Ishikawa (cell line): Measurements from ENCODE around the gene RPAIN.

Experiments
- CEBPB ChIP-seq: IDR thresholded peaks from 2 replicates; pipeline ENCODE4 v1.6.1; 2012
- CREB1 ChIP-seq: IDR thresholded peaks from 2 replicates; pipeline ENCODE4 v1.6.1; 2012; ENCODE audit warnings: low read depth
- EGR1 ChIP-seq: IDR thresholded peaks from 2 replicates; pipeline ENCODE4 v1.6.1; 2012
- EP300 ChIP-seq: IDR thresholded peaks from 2 replicates; pipeline ENCODE4 v1.6.1; 2012; ENCODE audit warnings: borderline replicate concordance
- FOXM1 ChIP-seq: IDR thresholded peaks from 2 replicates; pipeline ENCODE4 v1.6.1; 2012; ENCODE audit warnings: low read depth, borderline replicate concordance
- NFIC ChIP-seq: IDR thresholded peaks from 2 replicates; pipeline ENCODE4 v1.6.1; 2012
- RAD21 ChIP-seq: IDR thresholded peaks from 2 replicates; pipeline ENCODE4 v1.6.1; 2012; ENCODE audit warnings: low read depth
- TAF1 ChIP-seq: IDR thresholded peaks from 2 replicates; pipeline ENCODE4 v1.6.1; 2012; ENCODE audit warnings: low read depth, mild to moderate bottlenecking
- TCF12 ChIP-seq: IDR thresholded peaks from 2 replicates; pipeline ENCODE4 v1.6.1; 2012; ENCODE audit warnings: low read depth
- TEAD4 ChIP-seq: IDR thresholded peaks from 2 replicates; pipeline ENCODE4 v1.6.1; 2012
- YY1 ChIP-seq: IDR thresholded peaks from 2 replicates; pipeline ENCODE4 v1.6.1; 2012; ENCODE audit warnings: low read depth
- ZBTB7A ChIP-seq: IDR thresholded peaks from 2 replicates; pipeline ENCODE4 v1.6.1; 2012; ENCODE audit warnings: low read depth
- TF ChIP-seq, protein P1 (sequence below): IDR thresholded peaks from 2 replicates; pipeline ENCODE4 v1.6.1; 2012
- TF ChIP-seq, protein P2 (sequence below): IDR thresholded peaks from 2 replicates; pipeline ENCODE4 v1.6.1; 2012
- TF ChIP-seq, protein P3 (sequence below): IDR thresholded peaks from 2 replicates; pipeline ENCODE4 v1.6.1; 2012; ENCODE audit warnings: low read depth, mild to moderate bottlenecking

RPAIN gene

DNA sequence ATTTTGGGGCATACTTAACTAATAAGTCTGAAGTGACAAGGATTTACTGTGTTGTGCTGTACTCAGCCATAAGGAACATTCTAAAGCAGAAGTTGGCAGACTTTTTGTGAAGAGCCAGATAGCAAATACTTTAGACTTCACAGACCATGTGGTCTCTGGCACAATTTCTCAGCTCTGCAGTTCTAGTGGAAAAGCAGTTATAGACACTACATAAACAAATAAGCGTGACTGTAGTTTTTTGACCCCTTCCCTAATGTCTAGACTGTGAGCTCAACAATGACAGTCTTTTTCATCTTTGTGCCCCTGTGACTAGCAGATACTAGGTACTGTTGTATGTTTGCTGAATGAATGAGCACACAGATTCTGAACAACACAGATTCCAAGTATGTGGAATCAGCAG is 4.9 kb downstream of the RPAIN start:
- TF ChIP-seq FOXM1 (no peak), EP300 (no peak), NFIC (no peak), CEBPB (no peak), TCF12 (no peak), CREB1 (no peak), TEAD4 (no peak), EGR1 (no peak), YY1 (no peak), RAD21 (no peak), ZBTB7A (no peak), TAF1 (no peak)
- TF ChIP-seq, protein P1, sequence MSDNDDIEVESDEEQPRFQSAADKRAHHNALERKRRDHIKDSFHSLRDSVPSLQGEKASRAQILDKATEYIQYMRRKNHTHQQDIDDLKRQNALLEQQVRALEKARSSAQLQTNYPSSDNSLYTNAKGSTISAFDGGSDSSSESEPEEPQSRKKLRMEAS: no peak
- TF ChIP-seq, protein P2, sequence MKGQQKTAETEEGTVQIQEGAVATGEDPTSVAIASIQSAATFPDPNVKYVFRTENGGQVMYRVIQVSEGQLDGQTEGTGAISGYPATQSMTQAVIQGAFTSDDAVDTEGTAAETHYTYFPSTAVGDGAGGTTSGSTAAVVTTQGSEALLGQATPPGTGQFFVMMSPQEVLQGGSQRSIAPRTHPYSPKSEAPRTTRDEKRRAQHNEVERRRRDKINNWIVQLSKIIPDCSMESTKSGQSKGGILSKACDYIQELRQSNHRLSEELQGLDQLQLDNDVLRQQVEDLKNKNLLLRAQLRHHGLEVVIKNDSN: no peak
- TF ChIP-seq, protein P3, sequence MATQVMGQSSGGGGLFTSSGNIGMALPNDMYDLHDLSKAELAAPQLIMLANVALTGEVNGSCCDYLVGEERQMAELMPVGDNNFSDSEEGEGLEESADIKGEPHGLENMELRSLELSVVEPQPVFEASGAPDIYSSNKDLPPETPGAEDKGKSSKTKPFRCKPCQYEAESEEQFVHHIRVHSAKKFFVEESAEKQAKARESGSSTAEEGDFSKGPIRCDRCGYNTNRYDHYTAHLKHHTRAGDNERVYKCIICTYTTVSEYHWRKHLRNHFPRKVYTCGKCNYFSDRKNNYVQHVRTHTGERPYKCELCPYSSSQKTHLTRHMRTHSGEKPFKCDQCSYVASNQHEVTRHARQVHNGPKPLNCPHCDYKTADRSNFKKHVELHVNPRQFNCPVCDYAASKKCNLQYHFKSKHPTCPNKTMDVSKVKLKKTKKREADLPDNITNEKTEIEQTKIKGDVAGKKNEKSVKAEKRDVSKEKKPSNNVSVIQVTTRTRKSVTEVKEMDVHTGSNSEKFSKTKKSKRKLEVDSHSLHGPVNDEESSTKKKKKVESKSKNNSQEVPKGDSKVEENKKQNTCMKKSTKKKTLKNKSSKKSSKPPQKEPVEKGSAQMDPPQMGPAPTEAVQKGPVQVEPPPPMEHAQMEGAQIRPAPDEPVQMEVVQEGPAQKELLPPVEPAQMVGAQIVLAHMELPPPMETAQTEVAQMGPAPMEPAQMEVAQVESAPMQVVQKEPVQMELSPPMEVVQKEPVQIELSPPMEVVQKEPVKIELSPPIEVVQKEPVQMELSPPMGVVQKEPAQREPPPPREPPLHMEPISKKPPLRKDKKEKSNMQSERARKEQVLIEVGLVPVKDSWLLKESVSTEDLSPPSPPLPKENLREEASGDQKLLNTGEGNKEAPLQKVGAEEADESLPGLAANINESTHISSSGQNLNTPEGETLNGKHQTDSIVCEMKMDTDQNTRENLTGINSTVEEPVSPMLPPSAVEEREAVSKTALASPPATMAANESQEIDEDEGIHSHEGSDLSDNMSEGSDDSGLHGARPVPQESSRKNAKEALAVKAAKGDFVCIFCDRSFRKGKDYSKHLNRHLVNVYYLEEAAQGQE: no peak

DNA sequence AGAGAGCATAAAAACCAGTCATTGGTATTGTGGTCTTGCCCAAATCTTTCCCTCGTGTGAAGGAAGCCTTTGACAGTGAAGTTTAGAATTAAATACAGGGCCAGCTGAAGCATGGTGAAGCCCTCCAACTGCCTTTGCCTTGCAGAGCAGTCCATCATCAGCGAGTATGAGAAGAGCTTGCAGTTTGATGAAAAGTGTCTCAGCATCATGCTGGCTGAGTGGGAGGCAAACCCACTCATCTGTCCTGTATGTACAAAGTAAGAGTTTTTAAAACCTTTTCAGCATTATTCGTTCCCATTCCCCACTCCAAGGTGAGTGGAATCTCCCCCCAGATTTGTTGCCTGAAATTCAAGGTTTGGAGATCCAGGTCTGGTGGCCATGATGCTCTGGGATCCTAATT is 5.8 kb downstream of the RPAIN start:
- no peak for TF ChIP-seq EP300

DNA sequence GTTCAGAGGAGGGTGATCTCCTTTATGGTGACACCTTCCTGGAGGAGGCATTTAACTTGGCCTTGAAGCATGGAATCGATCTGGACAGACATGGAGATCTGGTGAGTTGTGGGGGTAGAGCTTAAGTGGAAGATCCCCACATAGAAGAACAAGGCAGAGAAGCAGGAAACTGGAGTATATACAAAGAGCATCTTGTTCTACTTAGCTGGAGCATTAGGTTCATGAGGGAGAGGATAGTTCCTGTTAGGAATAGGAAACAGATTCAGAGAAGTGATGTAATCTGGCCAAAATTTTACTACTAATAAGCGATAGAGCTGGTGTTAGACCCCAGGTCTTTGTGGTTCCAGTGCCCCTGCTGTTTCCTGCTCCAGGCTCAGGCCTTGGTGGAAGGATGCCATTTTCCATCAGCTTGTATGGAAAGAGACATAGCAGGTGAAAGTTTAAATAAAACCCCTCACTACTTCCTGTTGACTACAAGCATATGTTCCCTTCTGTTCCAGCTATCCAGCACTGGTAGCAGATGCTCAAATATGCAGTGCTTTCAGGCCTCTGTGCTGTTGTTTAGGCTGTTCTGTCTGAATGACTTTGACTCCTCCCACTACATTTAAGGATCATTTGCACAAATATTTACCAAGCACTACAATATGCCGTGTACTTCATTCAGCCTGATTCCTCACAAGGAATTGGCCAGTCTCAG is 9.4 kb downstream of the RPAIN start:
- no peak for TF ChIP-seq RAD21
- no peak for TF ChIP-seq EP300
- no peak for TF ChIP-seq CEBPB
- no peak for TF ChIP-seq ZBTB7A
- TF ChIP-seq CREB1: no peak
- TF ChIP-seq NFIC: no peak
- TF ChIP-seq, protein P2: no peak
- no peak for TF ChIP-seq TAF1
- no peak for TF ChIP-seq EGR1
- no peak for TF ChIP-seq TEAD4
- TF ChIP-seq YY1: no peak
- TF ChIP-seq FOXM1: no peak
- TF ChIP-seq, protein P1: no peak
- TF ChIP-seq TCF12: no peak
- TF ChIP-seq, protein P3: no peak

DNA sequence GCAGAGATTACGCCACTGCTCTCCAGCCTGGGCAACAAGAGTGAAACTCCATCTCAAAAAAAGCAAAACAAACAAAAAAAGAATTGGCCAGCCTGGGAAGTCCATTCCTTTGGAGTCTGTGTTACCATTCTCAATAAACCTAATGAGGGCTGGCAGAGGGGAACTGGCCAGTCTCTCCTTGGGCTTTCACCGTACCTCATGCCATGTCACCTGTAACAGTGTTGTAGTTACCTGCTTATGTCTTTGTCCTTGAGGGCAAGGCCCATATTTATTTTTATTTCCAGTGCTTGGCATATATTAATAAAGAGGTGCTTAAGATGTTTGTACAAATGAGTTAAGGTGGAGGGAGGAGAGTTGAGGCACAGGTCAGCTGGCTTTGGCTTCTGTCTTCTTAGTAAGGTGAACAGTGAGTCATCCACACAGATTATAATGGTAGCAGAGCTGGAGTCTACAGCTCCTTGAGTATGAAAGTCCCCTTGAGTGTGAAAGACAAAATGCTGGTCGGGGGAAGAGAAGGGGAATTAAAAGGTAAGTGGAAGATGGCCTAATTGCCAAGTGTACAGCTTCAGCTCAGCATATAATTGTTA is 10.5 kb downstream of the RPAIN start:
- no peak for TF ChIP-seq CEBPB
- no peak for TF ChIP-seq TAF1
- TF ChIP-seq EGR1: no peak
- no peak for TF ChIP-seq ZBTB7A
- TF ChIP-seq, protein P3: no peak
- TF ChIP-seq TCF12: no peak
- TF ChIP-seq, protein P1: no peak
